GM19025 (cell line): ENCODE results near the gene CXCL13.
"Not testable (repeated sequence)": the region's sequence is repeated elsewhere in the genome, so short reads cannot be mapped to it uniquely, and the experiment has no call there.

Experiments
- ATAC-seq: cut with Tn5 transposase; IDR thresholded peaks from one replicate; pipeline ENCODE4 v1.9.1; 2021; ENCODE audit warnings: mild to moderate bottlenecking, low read depth, moderate library complexity; ENCODE audit not compliant: unreplicated experiment

The CXCL13 gene

GRCh38 chr4:77600521-77601451 lies 4.8 kb upstream of the CXCL13 start:
- no peak for ATAC-seq

DNA sequence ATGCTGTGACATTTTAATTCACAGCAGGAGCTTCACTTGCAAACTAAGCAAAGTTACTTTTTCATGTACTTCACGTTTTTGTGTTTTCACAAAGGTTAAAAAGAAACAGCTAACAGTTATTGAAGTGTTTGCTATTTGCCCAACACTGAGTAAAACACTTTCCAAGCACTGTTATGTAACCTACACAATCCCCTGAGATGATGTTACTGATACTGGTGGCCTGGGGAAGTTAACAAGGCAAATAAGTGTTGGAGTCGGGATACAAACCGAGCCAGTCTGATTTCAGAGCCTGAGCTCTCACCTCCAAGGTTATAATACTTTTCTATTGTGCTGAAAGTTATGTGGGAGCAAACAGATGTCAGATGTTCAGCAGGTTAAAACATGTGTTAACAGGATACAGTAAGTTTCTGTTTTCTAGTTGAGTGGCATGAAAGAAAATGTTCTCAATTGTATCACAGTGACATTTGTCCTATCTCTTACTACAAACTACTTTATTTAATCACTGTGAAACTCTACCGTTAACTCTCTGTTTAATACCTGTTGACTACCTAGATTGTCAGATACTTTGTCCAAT lies 3.9 kb upstream of the CXCL13 start:
- no peak for ATAC-seq

DNA sequence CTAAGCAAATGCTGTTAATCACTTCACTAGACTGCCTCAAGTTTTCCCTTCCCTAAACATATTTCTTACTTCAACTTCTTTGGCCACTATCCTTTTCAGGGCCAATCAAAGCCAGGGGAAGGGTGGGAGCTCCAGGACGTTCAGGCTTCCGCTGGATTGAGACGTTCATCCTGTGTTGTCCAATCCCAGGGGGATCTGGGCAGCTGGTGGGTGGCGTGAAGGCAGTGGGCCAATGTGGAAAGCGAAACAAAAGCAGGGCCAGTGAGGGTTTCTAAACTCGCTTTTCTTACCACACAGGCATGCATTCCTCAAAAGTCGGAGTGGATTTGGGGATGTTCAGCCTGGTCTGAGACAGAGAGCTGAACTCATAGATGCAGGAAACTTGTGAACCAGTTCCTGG lies 7.6 kb downstream of the CXCL13 start:
- ATAC-seq, result no peak

DNA sequence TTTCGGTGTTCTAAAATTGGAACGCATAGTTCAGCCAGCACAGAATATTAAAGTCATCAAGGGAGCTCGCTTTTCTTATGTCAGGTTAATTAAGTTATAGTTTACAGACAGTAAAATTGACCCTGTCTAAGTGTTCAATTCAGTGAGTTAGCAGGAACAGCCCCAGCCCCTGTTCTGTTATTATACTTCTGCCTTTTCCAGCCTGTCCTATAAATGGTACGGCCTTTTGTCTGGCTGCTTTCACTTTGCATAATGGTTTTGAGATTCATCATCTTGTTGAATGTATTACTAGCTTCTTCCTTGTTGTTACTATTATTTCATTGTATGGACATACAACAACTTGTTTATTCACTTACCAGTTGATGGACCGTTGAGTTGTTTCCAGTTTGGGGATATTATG lies 9.5 kb downstream of the CXCL13 start:
- no peak for ATAC-seq

DNA sequence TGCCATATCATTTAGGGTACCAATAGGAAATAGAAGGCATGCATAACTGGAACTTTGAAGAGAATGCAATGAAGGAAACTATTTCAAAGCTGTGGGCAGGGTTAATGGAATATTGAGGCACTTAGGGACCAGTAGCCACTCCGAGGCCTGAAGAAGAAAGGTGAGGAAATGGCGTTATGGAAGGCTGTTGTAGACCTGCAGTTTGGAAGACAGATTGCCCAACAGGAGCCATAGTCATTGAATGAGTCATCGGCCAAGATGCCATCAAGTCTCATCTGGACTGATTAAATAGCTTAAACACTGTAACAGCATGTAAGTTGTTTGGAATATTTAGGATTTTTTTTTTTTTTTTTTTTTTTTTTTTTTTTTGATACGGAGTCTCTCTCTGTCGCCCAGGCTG lies 11.6 kb downstream of the CXCL13 start:
- no peak for ATAC-seq

GRCh38 chr4:77618383-77619241 lies 13.0 kb downstream of the CXCL13 start:
- ATAC-seq, result peak; percentile 90

- no peak for ATAC-seq
Measured at GRCh38 chr4:77619408-77619807, 13.8 kb downstream of the CXCL13 start.

GRCh38 chr4:77621254-77621653 lies 15.6 kb downstream of the CXCL13 start:
- no peak for ATAC-seq

DNA sequence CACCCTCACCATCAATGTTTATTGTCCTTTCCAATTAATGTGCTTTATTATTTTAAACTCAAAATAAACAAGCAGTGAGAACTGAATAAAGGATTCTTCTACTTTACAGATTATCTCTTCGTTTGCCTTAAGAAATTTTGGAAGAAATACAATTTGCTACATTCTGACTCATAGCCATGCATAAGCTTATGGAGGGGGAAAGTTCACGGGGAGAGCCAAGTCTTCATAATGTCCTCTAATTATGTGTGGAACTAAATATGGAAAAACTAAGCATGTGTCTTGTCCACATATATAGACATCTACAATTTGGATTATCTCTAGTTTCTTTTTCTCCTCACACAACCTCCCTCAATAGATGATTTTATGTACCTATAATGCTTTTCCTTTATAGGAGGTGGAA lies 17.5 kb downstream of the CXCL13 start:
- ATAC-seq, result no peak

- no peak for ATAC-seq
Measured at GRCh38 chr4:77624213-77624612, 18.6 kb downstream of the CXCL13 start.

GRCh38 chr4:77625485-77625884 lies 19.9 kb downstream of the CXCL13 start:
- no peak for ATAC-seq

DNA sequence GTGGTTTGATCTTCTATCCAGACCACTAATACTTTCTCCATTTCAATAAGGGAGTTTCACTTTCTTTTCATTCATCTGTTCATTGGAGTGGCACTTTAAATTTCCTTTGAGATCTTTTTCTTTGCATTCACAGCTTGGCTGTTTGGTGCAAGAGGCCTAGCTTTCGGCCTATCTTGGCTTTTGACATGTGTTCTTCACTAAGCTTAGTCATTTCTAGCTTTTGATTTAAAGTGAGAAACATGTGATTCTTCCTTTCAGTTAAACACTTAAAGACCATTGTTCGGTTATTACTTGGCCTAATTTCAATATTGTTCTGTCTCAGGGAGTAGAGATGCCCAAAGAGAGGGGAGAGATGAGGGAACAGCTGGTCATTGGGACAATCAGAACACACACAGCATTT lies 24.3 kb downstream of the CXCL13 start:
- ATAC-seq, result peak; percentile 91

- no peak for ATAC-seq
Measured at GRCh38 chr4:77631276-77631675, 25.7 kb downstream of the CXCL13 start.

GRCh38 chr4:77634132-77634785 lies 28.6 kb downstream of the CXCL13 start:
- ATAC-seq, result no peak

DNA sequence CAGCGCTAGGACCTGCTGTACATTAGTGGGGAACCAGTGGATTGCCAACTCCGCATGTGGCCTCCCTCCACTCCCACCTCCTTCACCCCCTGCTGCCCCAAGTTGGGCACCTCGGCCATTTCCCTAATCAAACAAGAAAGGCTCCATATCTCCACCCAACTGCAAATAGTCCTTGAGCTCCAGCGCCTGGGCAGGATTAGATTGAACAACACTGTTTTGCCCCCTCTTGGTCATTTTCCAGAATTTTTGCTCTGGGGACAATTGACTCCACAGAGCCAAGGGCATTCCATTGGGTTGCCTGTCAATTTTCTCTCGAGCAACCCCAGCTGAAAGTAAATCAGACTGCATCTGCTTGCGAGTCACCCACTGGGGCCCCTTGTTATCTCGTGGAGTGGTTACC lies 29.6 kb downstream of the CXCL13 start:
- ATAC-seq, result no peak

DNA sequence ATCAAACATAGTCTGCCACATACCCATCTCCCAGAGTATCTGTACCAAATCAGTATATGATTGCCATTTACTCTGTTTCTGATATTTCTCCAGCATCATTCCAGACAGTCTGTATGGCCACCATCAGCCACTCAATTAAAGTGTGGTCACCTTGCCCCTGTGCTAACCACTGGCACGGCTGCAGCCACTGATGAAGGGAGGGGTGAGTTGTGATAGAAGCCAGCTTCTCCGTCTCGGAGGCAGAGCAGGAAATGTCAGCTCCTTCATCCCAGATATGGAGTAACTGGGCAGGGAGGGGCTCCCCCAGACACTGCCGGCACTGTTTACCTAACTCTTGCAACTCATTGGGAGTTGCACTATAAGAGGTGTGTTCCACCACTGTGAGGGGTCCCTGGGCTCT lies 30.3 kb downstream of the CXCL13 start:
- ATAC-seq, result no peak

GRCh38 chr4:77636902-77637301 lies 31.3 kb downstream of the CXCL13 start:
- ATAC-seq, result no peak

GRCh38 chr4:77644069-77644468 lies 38.4 kb downstream of the CXCL13 start:
- not testable (repeated sequence) for ATAC-seq

DNA sequence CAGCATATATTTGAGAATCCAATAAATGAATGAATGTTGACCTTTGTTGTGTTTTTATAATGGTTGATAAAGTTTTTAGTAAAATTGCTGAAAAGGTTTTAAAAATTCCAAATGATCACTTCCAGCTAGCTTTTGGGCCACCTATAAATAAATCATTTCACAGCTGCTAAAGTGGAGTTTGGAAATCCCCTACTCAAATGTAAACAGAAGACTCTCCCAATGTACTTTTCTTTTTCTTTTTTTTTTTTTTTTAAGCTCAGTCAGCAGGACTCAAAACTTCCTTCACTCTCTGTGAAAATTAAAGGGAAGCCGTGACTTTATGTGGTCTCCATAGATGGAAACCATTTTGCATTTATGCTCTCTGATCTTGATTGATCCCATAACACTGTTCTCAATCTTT lies 45.2 kb downstream of the CXCL13 start:
- ATAC-seq, result no peak

DNA sequence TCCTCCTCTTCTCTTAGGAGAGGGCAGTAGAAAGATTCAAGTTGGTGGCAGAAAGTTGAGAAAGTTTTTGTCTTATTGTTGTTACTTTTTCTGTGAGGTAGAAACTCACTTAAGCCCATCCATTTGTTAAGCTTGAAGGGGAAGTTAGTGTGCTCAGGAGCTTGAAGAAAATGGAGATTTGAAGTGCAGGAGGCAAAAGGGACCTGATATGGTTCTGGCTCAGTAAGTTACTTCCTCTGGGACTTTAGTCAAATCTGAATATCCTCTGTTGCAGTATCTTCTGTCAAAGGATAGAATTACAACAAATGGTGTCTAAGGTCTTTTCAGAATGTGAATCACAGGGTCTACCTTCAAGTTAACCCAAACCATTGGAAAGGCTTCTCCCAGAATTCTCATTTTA lies 46.2 kb downstream of the CXCL13 start:
- no peak for ATAC-seq
